Effector memory CD4-positive, alpha-beta T cell (primary cell): ENCODE data around the gene ITIH4.

Experiments used
- DNase-seq, 3 donors: peaks; one replicate each; pipeline ENCODE4 v3.0.0-alpha.2; 2020
- H3K27ac ChIP-seq: 2 replicates; pipeline ENCODE4 v1.7.0; 2013; ENCODE audit warnings: mild to moderate bottlenecking, low read length, moderate library complexity; ENCODE audit not compliant: insufficient read depth, poor library complexity, severe bottlenecking
- H3K27me3 ChIP-seq: replicated peaks from 2 replicates; pipeline ENCODE4 v1.7.0; 2013; ENCODE audit warnings: mild to moderate bottlenecking, low read length; ENCODE audit not compliant: insufficient read depth, control insufficient read depth, poor library complexity, severe bottlenecking
- H3K36me3 ChIP-seq: 2 replicates; pipeline ENCODE4 v1.7.0; 2013; ENCODE audit warnings: mild to moderate bottlenecking, low read length, moderate library complexity; ENCODE audit not compliant: control insufficient read depth, insufficient read depth
- H3K4me1 ChIP-seq: 2 replicates; pipeline ENCODE4 v1.7.0; 2013; ENCODE audit warnings: low read length, mild to moderate bottlenecking; ENCODE audit not compliant: control insufficient read depth, insufficient read depth, poor library complexity, severe bottlenecking
- H3K4me3 ChIP-seq: 2 replicates; pipeline ENCODE4 v1.7.0; 2013; ENCODE audit warnings: low read length, low read depth, mild to moderate bottlenecking; ENCODE audit not compliant: insufficient read depth, poor library complexity, severe bottlenecking
- H3K9me3 ChIP-seq: 2 replicates; pipeline ENCODE4 v1.7.0; 2013; ENCODE audit warnings: mild to moderate bottlenecking, low read length, moderate library complexity; ENCODE audit not compliant: control insufficient read depth

ITIH4 gene

DNA sequence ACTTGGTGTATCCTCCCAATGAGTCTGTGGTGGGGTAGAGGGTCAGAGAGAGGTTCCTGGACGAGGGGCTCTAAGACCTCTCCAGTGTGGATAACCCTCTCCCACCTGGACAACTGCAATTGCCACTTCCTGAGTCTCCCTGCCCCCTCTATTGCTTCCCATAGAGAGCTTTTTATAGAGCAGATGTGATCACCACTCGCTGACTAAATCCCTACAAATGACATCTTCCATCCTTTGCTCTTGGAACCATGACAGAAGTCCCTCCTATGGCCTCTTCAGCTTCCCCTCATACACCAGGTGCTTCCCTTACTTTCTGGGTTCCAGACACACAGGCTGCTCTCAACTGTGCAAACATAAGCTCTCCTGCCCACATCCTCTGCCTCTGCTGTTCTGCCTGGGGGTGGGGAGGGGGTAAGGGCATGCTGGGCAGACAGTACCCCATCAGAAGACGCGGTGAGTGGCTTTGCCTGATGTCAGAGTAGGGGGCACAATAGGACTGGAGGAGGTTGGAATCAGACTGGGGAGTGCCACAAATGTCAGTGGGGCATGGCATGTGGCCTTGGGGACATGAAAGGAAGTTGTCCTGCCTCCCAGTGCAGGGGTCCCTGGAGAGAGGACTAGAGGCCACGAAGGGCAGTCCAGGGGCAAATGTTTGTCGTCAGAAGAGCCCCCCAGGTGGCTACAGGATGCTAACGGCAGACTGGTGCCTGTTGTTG lies 20.7 kb downstream of the ITIH4 start:
- DNase-seq: no peak
- H3K4me3 ChIP-seq: no peak overlapping the region
- no peaks in the 10 kb centered on the region for H3K36me3 ChIP-seq
- no peaks in the 10 kb centered on the region for H3K9me3 ChIP-seq
- no peaks in the 10 kb centered on the region for H3K27me3 ChIP-seq
- H3K4me1 ChIP-seq: no peaks in the 10 kb centered on the region
- no peak overlapping the region for H3K27ac ChIP-seq

DNA sequence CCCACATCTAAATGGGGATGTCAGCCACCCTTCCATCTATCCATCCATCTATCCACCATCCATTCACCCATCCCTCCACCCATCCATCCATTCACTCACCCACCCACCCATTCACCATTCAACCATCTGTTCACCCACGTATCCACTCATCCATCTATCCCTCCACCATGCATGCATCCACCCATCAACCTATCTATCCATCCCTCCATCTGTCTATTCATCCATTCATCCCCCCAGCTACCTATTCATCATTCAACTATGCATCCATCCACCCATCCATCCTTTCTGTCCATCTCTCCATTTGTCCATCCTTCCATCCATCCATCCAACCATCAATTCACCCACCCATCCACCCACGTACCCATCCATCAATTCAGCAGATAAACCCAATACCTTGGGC lies 21.3 kb downstream of the ITIH4 start:
- no peaks in the 10 kb centered on the region for H3K36me3 ChIP-seq
- H3K27me3 ChIP-seq: no peaks in the 10 kb centered on the region
- H3K27ac ChIP-seq: no peak overlapping the region
- DNase-seq: no peak
- H3K4me1 ChIP-seq: no peaks in the 10 kb centered on the region
- no peak overlapping the region for H3K4me3 ChIP-seq
- no peaks in the 10 kb centered on the region for H3K9me3 ChIP-seq

DNA sequence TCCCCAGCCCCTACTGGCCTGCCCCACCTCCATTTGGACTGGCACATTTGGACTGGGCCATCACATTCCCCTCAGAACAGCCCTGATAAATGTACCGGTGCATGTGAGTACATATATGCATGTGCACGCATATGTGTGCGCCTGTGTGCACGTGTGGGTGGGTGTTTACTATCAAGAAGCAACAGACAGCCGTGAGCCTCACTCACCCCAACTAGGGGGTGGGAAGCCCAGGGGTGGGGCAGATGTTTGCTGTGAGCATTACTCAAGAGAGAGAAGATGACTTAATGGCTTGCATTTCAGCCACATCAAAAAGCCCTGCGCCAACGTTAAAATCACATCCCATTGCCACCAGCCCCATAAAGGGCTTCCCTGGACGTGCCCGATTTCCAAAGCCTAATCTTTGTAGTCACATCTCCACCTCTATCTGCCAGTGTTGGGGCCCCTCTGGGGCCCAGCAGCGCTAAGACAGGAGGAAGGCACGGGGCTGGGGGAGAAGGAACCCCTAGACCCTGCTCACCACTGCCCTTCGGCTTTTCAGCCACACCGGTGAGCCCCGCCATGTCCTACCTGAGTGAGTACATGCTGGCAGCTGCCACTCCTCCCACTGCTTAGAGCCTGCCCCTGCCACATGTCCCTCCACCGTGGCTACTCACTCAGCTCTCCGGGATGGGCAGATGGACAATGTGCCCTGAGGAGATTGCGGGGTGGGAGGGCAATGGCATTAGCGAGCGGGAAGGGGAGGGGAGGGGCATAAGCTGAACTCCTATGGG lies 25.0 kb downstream of the ITIH4 start:
- H3K27me3 ChIP-seq: no peaks in the 10 kb centered on the region

DNA sequence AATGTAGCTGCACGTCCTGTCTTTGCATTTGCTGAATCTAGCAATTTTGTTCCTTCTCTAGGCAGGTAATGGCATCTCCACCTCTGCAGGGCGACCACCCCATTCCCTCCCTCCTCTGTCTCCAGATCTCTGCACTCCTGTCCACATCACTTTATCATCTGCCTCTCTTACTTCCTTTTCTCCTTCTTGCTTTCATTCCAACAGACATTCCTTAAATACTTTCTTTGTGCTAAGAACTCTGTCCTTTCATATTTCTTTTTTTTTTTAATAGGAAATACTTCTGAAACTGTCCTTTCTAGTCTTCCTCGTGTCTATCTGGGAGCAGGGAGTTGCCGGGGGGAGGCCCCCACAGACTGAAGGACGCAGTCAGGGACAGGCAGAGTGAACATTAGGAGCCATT lies 28.6 kb downstream of the ITIH4 start:
- H3K27me3 ChIP-seq: no peaks in the 10 kb centered on the region
- DNase-seq: no peak

More for the DNA sequence above, 25.0 kb downstream of the ITIH4 start:
- DNase-seq: no peak
- Histone ChIP-seq H3K27ac (no peak overlapping the region), H3K9me3 (no peaks in the 10 kb centered on the region), H3K4me1 (no peaks in the 10 kb centered on the region), H3K36me3 (no peaks in the 10 kb centered on the region), H3K4me3 (no peak overlapping the region)

DNA sequence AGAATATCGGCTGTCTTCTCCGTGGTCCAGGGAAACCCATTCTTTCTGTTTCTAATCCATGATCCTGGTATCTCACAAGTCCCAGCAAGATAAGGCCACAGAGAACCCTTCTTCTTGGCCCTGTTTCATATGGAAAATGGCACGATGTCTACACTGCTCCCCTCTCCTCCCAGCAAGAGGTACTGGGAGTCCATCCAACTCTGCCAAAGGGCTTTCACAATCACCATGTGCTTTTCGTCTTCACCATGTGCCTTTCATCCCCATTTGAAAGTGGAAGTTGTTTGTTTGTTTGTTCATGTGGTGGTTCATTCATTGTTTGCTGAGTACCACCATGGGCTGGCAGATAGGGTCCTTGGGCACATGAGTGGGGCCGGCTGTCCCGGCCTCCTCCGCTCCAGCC lies 30.4 kb downstream of the ITIH4 start:
- no peak overlapping the region for H3K4me3 ChIP-seq
- H3K27me3 ChIP-seq: no peaks in the 10 kb centered on the region
- H3K9me3 ChIP-seq: no peaks in the 10 kb centered on the region
- H3K4me1 ChIP-seq: no peaks in the 10 kb centered on the region
- DNase-seq: no peak
- H3K36me3 ChIP-seq: no peaks in the 10 kb centered on the region
- H3K27ac ChIP-seq: no peak overlapping the region

More for the DNA sequence above, 28.6 kb downstream of the ITIH4 start:
- Histone ChIP-seq H3K36me3 (no peaks in the 10 kb centered on the region), H3K9me3 (no peaks in the 10 kb centered on the region), H3K4me1 (no peaks in the 10 kb centered on the region), H3K27ac (no peak overlapping the region), H3K4me3 (no peak overlapping the region)

DNA sequence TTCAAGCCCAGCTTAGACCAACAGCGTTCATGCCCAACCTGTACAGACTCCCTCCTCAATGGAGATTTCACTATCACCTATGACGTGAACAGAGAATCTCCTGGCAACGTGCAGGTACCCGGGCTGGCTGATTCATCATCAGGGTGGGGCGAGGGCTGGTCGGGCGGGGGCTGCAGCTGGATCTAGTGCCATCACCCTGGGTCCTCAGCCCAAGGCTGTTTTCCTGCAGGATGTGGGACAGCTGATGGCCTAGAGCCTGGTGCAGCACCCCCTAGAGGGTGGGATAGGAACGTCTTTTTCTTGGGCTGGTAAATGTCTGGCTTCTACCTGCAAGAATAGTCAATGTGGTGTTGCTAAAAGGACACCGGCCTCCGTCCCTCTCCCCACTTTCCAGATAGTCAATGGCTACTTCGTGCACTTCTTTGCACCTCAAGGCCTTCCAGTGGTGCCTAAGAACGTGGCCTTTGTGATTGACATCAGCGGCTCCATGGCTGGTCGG lies 31.4 kb downstream of the ITIH4 start:
- H3K36me3 ChIP-seq: no peaks in the 10 kb centered on the region
- H3K27me3 ChIP-seq: no peaks in the 10 kb centered on the region
- H3K9me3 ChIP-seq: no peaks in the 10 kb centered on the region
- no peak overlapping the region for H3K27ac ChIP-seq
- H3K4me1 ChIP-seq: no peaks in the 10 kb centered on the region
- no peak for DNase-seq
- H3K4me3 ChIP-seq: no peak overlapping the region

DNA sequence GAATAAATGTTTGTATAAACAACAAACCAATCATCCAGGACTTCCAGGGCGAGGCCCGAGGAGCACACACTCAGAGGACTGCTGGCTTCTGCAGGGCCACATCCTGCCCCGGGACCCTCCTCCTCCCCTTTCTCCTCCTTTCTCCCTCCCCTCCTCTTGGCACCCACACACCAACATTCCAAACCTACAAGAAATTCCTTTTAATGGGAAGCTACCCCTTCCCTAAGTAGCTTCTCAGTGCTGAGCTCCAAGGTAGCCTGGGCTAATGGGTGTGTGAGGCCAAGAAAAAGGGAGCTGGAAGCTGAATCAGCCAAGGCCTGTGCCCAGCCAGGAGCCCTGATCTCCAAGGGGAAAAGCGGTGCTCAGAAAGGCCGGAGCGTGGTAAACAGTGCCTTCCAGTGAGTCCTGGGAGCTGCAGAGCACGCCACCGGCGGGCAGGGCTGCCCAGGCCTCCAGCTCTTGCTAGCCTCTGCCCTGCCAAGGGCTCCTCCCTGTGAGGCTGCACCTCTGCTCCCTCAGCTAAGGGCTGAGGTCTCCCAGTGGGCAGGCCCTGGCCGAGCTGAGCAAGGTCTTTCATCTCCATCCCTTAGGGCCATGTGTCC lies 32.0 kb downstream of the ITIH4 start:
- Histone ChIP-seq H3K27ac (no peak overlapping the region), H3K9me3 (no peaks in the 10 kb centered on the region), H3K4me1 (no peaks in the 10 kb centered on the region), H3K27me3 (no peaks in the 10 kb centered on the region), H3K4me3 (no peak overlapping the region), H3K36me3 (no peaks in the 10 kb centered on the region)
- no peak for DNase-seq

DNA sequence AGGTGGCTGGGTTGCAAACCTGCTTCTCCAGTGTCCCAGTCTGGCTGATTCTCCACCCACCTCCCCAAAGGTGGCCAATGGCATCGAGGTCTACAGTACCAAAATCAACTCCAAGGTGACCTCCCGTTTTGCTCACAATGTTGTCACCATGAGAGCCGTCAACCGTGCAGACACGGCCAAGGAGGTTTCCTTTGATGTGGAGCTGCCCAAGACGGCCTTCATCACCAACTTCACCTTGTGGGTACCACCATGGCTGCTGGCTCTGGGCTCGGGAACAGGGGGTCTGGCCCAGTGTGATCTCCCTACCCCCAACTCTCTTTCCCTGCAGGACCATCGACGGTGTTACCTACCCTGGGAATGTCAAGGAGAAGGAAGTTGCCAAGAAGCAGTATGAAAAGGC lies 34.1 kb downstream of the ITIH4 start:
- no peaks in the 10 kb centered on the region for H3K27me3 ChIP-seq
- H3K36me3 ChIP-seq: no peaks in the 10 kb centered on the region
- DNase-seq: no peak
- no peak overlapping the region for H3K4me3 ChIP-seq
- no peaks in the 10 kb centered on the region for H3K9me3 ChIP-seq
- H3K4me1 ChIP-seq: no peaks in the 10 kb centered on the region
- no peak overlapping the region for H3K27ac ChIP-seq

DNA sequence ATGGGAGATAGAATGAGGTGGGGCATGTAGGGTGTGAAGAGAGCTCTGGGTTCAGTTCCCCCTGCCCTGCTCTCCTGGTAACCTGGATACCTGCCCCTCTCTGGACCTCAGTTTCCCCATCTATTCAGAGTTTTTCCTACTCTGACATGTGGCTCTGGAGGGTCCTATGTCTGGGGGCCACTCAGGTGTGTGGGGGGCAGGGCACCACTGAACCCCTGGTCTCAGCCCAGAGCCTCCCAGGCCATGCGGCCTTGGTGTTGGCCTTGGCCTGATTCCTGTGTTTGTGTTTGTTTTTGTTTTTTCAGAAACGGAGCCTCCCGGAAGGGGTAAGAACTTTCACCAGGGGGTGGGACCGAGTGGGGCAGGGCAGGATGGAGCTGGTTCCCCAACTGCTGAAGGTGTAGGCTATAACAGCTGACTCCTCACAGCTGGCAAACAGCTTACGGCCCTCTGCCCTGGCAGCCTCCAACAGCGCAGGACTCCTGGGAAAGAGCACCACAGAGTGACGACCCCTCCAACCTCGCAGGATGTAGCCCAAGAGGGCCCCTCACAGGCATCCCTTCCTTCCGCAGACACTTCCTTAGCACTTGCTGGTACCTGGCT lies 35.1 kb downstream of the ITIH4 start:
- no peak overlapping the region for H3K27ac ChIP-seq
- no peak overlapping the region for H3K4me3 ChIP-seq

More for the DNA sequence above, 35.1 kb downstream of the ITIH4 start:
- Histone ChIP-seq H3K4me1 (no peaks in the 10 kb centered on the region), H3K36me3 (no peaks in the 10 kb centered on the region), H3K27me3 (no peaks in the 10 kb centered on the region), H3K9me3 (no peaks in the 10 kb centered on the region)
- no peak for DNase-seq
